Measurements from ENCODE around the gene FGF4. TPM values are rescaled to one million over a fixed set of nuclear protein-coding genes. Genes with fewer than 3 reads are reported as not detected.

Gene FGF4
- total RNA-seq, 1 experiment from 2014 or later: not detected

DNA sequence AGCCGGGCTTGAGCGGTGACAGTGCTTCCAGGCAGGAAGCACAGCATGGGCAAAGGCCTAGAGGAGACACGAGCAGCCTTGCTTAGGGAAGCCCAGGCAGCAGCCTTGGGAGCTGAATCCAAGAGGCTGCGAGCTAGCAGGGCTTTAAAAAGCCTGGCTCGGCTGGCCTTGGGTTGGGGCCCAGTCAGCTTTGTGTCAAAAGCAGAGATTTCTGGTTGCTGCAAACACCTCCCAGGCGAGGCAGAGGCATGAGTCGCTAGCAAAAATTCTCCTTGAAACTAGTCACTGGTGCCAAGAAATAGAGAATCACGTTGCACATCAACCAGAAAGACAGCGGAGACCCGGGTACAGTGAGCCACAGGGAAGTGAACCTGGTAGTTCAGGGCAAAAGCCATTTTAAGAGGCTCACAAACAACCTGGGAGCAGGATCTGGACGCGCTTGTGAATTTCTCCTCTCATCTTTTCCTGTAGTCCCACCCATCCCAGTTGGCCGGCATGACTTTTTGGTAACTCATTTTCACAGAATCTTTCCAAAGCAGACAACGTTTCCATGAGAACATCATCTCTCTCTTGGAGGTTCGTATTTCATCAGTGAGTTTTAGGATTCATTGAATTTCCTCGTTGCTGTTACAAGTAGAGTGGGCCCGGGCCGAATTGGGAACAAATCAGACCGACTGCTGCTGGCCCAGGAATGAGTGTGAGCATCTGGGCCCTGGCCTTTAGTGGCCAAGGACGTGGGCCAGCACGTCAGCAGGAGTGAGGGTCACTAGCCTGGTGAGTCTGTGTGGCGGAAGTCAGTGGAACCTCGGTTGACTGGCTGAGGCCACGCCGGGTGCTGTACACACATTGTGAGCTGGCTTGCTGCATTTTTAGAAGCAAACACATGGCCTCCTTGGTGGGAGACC is 16.4 kb upstream of the FGF4 start:
- no peaks in the 10 kb centered on the region for H3K9me2 ChIP-seq (replicated peaks; ENCODE audit: insufficient read depth, low read length)
- H3K9ac ChIP-seq (ENCODE audit: low read length): no peak overlapping the region
- H3K27ac ChIP-seq (ENCODE audit: low read length): no peak overlapping the region
- no peaks in the 10 kb centered on the region for H3K79me2 ChIP-seq (ENCODE audit: low read length)
- H3K4me1 ChIP-seq (ENCODE audit: low read length): no peaks in the 10 kb centered on the region
- H4K20me1 ChIP-seq (ENCODE audit: insufficient read depth, low read depth, low read length): no peaks in the 10 kb centered on the region
- H3K4me3 ChIP-seq (ENCODE audit: low read length): no peak overlapping the region
- no peaks in the 10 kb centered on the region for H3K9me3 ChIP-seq (ENCODE audit: low read length)
- no peak for DNase-seq
- no peaks in the 10 kb centered on the region for H3K36me3 ChIP-seq (ENCODE audit: insufficient read depth, low read length)
- H2AFZ ChIP-seq (ENCODE audit: low read length): no peak overlapping the region
- H3K27me3 ChIP-seq (ENCODE audit: low read length): no peaks in the 10 kb centered on the region
- no peak overlapping the region for H3K4me2 ChIP-seq (ENCODE audit: low read depth, low read length, poor library complexity, severe bottlenecking)

DNA sequence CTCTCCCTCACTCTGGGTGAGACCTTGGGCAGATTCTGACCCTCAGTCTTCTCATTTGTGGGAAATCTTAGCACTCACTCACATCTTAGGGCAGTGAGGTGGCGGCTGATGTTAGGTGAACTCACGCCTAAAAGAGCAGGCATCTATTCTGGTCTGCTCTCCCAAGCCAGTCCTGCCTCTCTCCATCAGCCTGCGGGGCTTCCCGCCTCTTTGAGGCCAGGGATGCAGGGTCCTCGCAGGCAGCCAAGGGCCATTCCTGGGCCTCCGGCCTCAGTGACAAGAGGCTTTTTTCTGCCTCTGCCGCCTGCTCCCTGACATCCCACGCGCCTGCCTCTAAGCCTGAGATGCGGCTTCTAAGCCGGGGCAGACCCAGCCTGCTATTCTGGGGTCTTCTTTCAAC is 13.8 kb upstream of the FGF4 start:
- no peaks in the 10 kb centered on the region for H3K4me1 ChIP-seq (ENCODE audit: low read length)

DNA sequence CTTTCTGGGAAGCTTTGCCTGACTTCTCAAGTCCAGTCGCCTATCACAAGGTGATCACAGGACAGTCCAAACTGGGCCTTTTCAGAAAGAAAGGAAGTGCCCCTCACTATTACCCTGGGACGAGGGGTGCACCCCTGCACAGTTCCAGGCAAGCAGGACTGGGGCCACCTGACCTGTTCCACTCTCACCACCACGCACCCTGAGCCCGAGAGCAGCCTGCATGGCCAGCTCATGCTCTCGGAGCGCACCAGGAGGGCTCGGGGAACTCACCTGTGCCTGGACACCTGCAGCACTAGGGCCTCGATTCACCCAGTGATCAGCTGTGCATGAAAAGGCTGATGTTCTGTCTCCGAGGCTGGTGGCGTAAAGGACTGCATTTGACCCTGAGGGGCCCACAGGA is 12.8 kb upstream of the FGF4 start:
- H3K79me2 ChIP-seq (ENCODE audit: low read length): no peaks in the 10 kb centered on the region
- no peak for DNase-seq
- no peak overlapping the region for H3K9ac ChIP-seq (ENCODE audit: low read length)

More for the DNA sequence above, 13.8 kb upstream of the FGF4 start:
- Histone ChIP-seq H3K36me3 (ENCODE audit: insufficient read depth, low read length) (no peaks in the 10 kb centered on the region), H3K4me2 (ENCODE audit: low read depth, low read length, poor library complexity, severe bottlenecking) (no peak overlapping the region), H3K27me3 (ENCODE audit: low read length) (no peaks in the 10 kb centered on the region), H3K9me2 (replicated peaks; ENCODE audit: insufficient read depth, low read length) (no peaks in the 10 kb centered on the region), H2AFZ (ENCODE audit: low read length) (no peak overlapping the region), H3K9ac (ENCODE audit: low read length) (no peak overlapping the region), H3K4me3 (ENCODE audit: low read length) (no peak overlapping the region), H3K9me3 (ENCODE audit: low read length) (no peaks in the 10 kb centered on the region), H4K20me1 (ENCODE audit: insufficient read depth, low read depth, low read length) (no peaks in the 10 kb centered on the region), H3K27ac (ENCODE audit: low read length) (no peak overlapping the region), H3K79me2 (ENCODE audit: low read length) (no peaks in the 10 kb centered on the region)
- DNase-seq: no peak

DNA sequence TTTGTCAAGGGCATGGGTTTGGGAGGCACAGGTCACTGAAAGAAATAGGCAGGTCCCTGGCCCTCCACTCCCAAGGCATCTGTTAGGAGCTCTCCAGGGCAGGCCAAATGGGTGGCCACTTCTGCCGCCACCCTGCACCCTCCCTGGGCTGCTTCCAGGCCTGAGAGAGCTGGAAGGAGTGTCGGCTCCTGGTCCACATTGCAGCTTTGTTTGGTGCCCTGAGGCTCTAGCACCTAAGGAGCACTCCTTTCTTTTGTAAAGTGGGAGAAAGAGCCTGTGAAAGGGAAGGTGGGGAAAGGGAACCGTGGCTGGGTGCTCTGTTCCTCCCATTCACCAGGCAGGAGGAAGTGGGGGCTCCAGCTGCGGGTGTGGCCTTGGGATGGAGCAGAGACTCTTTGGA is 12.3 kb upstream of the FGF4 start:
- Histone ChIP-seq H3K9ac (ENCODE audit: low read length) (no peak overlapping the region), H3K27ac (ENCODE audit: low read length) (no peak overlapping the region), H3K9me3 (ENCODE audit: low read length) (no peaks in the 10 kb centered on the region), H3K27me3 (ENCODE audit: low read length) (no peaks in the 10 kb centered on the region), H2AFZ (ENCODE audit: low read length) (no peak overlapping the region), H4K20me1 (ENCODE audit: insufficient read depth, low read depth, low read length) (no peaks in the 10 kb centered on the region), H3K4me1 (ENCODE audit: low read length) (no peaks in the 10 kb centered on the region), H3K9me2 (replicated peaks; ENCODE audit: insufficient read depth, low read length) (no peaks in the 10 kb centered on the region), H3K4me2 (ENCODE audit: low read depth, low read length, poor library complexity, severe bottlenecking) (no peak overlapping the region), H3K79me2 (ENCODE audit: low read length) (no peaks in the 10 kb centered on the region), H3K36me3 (ENCODE audit: insufficient read depth, low read length) (no peaks in the 10 kb centered on the region), H3K4me3 (ENCODE audit: low read length) (no peak overlapping the region)
- DNase-seq: no peak

More for the DNA sequence above, 12.8 kb upstream of the FGF4 start:
- Histone ChIP-seq H3K27me3 (ENCODE audit: low read length) (no peaks in the 10 kb centered on the region), H2AFZ (ENCODE audit: low read length) (no peak overlapping the region), H3K9me3 (ENCODE audit: low read length) (no peaks in the 10 kb centered on the region), H3K36me3 (ENCODE audit: insufficient read depth, low read length) (no peaks in the 10 kb centered on the region), H3K9me2 (replicated peaks; ENCODE audit: insufficient read depth, low read length) (no peaks in the 10 kb centered on the region), H3K27ac (ENCODE audit: low read length) (no peak overlapping the region), H4K20me1 (ENCODE audit: insufficient read depth, low read depth, low read length) (no peaks in the 10 kb centered on the region), H3K4me1 (ENCODE audit: low read length) (no peaks in the 10 kb centered on the region), H3K4me2 (ENCODE audit: low read depth, low read length, poor library complexity, severe bottlenecking) (no peak overlapping the region), H3K4me3 (ENCODE audit: low read length) (no peak overlapping the region)

DNA sequence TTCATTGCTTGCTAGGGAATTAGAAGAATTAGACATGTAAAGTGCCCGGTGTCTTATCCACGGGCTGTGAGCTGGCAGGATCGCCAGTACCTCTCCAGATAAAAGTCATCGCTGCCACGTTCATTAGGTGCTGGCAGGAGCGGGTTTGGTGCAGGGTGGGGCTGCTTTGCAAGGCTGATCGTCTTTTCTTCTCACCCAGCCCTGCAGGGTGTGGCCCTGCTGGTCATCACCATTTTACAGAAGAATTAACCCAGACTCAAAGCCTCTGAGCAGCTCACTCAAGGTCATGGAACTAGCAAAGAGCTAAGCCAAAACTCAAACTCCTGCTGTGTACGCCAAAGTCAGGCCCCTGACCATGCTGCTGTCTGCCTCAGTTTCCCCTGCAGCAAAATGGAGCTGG is 6.1 kb upstream of the FGF4 start:
- Histone ChIP-seq H3K27ac (ENCODE audit: low read length) (no peak overlapping the region), H3K4me3 (ENCODE audit: low read length) (no peak overlapping the region), H3K9me3 (ENCODE audit: low read length) (no peaks in the 10 kb centered on the region), H3K79me2 (ENCODE audit: low read length) (no peaks in the 10 kb centered on the region), H3K27me3 (ENCODE audit: low read length) (no peaks in the 10 kb centered on the region), H2AFZ (ENCODE audit: low read length) (no peak overlapping the region), H3K36me3 (ENCODE audit: insufficient read depth, low read length) (no peaks in the 10 kb centered on the region), H3K9me2 (replicated peaks; ENCODE audit: insufficient read depth, low read length) (no peaks in the 10 kb centered on the region), H3K4me2 (ENCODE audit: low read depth, low read length, poor library complexity, severe bottlenecking) (no peak overlapping the region), H4K20me1 (ENCODE audit: insufficient read depth, low read depth, low read length) (no peaks in the 10 kb centered on the region), H3K4me1 (ENCODE audit: low read length) (no peaks in the 10 kb centered on the region), H3K9ac (ENCODE audit: low read length) (no peak overlapping the region)
- no peak for DNase-seq

DNA sequence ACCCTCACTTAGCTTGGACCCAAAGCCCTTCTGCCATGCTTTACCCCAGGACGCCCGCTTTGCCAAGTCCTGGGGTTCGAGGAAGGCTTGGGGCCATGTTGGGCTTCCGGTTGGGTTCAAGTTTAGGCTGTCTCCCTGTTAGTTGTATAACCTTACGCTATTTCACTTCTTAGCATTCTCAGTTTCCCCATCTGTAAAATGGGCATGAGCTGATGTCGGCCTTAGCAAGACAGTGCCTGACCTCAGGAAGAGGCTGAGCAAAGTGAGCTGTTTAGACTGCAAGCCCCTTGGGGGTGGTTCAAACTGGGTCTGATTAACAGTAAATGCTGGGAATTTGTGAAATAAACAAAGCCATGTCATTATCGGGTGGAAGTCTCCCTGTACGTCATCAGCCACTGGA is 3.2 kb upstream of the FGF4 start:
- no peaks in the 10 kb centered on the region for H3K36me3 ChIP-seq (ENCODE audit: insufficient read depth, low read length)
- H2AFZ ChIP-seq (ENCODE audit: low read length): no peak overlapping the region
- H3K9me3 ChIP-seq (ENCODE audit: low read length): no peaks in the 10 kb centered on the region
- no peaks in the 10 kb centered on the region for H3K4me1 ChIP-seq (ENCODE audit: low read length)
- H4K20me1 ChIP-seq (ENCODE audit: insufficient read depth, low read depth, low read length): no peaks in the 10 kb centered on the region
- H3K4me2 ChIP-seq (ENCODE audit: low read depth, low read length, poor library complexity, severe bottlenecking): no peak overlapping the region
- no peaks in the 10 kb centered on the region for H3K79me2 ChIP-seq (ENCODE audit: low read length)
- no peak overlapping the region for H3K9ac ChIP-seq (ENCODE audit: low read length)
- no peak overlapping the region for H3K27ac ChIP-seq (ENCODE audit: low read length)
- H3K9me2 ChIP-seq (replicated peaks; ENCODE audit: insufficient read depth, low read length): no peaks in the 10 kb centered on the region
- H3K27me3 ChIP-seq (ENCODE audit: low read length): no peaks in the 10 kb centered on the region
- no peak overlapping the region for H3K4me3 ChIP-seq (ENCODE audit: low read length)
- DNase-seq: no peak

DNA sequence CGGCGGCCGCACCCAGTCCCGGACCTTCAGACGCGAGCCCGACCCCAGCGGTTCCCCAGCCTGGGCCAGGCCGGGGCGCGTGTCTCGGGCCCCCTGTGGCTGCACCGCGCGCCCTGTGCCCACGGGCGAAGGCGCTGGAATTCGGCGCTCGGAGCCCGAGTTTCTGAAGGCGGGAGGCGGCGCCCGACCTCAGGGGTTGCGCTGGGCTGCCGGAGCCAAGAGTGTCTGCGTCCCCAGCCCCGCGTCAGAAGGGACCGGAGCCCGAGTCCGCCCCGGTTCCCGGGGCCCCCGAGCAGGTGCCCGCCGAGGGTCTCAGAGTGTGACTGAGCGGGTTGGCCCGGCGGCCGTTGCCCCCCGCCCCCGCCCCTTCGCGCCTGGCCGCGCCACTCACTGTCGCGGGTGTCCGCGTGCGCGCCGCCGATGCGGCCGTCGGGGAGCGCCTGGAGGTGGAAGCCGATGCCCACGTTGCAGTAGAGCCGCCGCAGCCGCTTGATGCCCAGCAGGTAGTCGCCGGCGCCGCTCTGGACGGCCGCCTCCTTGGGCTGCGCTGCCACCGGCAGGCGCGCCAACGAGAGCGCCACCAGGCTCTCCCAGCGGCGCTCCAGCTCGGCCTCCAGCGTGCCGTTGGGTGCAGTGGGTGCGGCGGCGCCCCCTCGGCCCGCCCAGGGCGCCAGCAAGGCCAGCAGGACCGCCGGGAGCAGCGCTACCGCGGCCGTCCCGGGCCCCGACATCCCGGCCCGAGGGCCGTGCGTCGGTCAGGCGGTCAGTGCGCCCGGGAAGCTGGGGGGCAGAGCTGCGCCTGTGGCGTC is 583 bp downstream of the FGF4 start:
- no peaks in the 10 kb centered on the region for H3K79me2 ChIP-seq (ENCODE audit: low read length)
- DNase-seq: no peak

DNA sequence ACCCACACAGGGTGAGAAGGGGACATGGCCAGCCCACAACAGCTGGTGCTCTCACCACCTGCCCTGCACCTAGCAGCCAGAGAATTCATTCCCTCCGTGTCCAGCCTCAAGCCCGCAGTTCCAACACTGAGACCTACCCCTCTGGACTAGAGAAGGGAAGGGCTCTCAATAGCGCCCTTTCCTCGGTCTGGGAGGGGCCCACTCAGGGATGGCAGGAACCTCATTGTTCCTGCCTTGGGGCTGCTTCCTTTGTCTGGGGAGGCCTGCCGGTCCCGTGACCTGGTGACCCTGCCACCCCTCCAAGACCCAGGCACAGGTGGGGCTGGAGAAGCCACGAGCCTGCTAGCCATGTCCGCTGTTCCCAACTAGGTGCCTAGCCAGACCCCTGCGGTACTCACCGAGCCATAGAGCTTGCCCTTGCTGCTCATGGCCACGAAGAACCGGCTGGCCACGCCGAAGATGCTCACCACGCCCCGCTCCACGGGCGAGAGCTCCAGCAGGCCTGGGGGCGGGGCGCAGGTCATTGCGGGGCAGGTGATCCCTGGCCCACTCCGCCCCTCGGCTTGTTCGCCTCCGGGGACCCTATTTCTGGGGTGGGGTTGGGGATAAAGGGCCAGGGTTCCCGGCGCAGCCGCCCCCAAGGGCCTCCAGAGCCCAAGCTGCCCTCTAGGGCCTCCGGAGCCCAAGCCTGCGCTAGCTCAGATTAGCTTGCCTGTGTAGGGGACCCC is 1.4 kb downstream of the FGF4 start:
- Histone ChIP-seq H3K79me2 (ENCODE audit: low read length) (no peaks in the 10 kb centered on the region), H3K27me3 (ENCODE audit: low read length) (no peaks in the 10 kb centered on the region)

More for the DNA sequence above, 583 bp downstream of the FGF4 start:
- Histone ChIP-seq H3K36me3 (ENCODE audit: insufficient read depth, low read length) (no peaks in the 10 kb centered on the region), H3K27me3 (ENCODE audit: low read length) (no peaks in the 10 kb centered on the region), H3K9me2 (replicated peaks; ENCODE audit: insufficient read depth, low read length) (no peaks in the 10 kb centered on the region), H3K4me1 (ENCODE audit: low read length) (no peaks in the 10 kb centered on the region), H3K4me3 (ENCODE audit: low read length) (no peak overlapping the region), H3K9ac (ENCODE audit: low read length) (no peak overlapping the region), H4K20me1 (ENCODE audit: insufficient read depth, low read depth, low read length) (no peaks in the 10 kb centered on the region), H3K27ac (ENCODE audit: low read length) (no peak overlapping the region), H2AFZ (ENCODE audit: low read length) (no peak overlapping the region), H3K4me2 (ENCODE audit: low read depth, low read length, poor library complexity, severe bottlenecking) (no peak overlapping the region), H3K9me3 (ENCODE audit: low read length) (no peaks in the 10 kb centered on the region)

More for the DNA sequence above, 1.4 kb downstream of the FGF4 start:
- H3K9me3 ChIP-seq (ENCODE audit: low read length): no peaks in the 10 kb centered on the region
- H2AFZ ChIP-seq (ENCODE audit: low read length): no peak overlapping the region
- DNase-seq: no peak
- no peak overlapping the region for H3K9ac ChIP-seq (ENCODE audit: low read length)
- no peaks in the 10 kb centered on the region for H3K4me1 ChIP-seq (ENCODE audit: low read length)
- no peak overlapping the region for H3K27ac ChIP-seq (ENCODE audit: low read length)
- no peak overlapping the region for H3K4me3 ChIP-seq (ENCODE audit: low read length)
- H4K20me1 ChIP-seq (ENCODE audit: insufficient read depth, low read depth, low read length): no peaks in the 10 kb centered on the region
- H3K9me2 ChIP-seq (replicated peaks; ENCODE audit: insufficient read depth, low read length): no peaks in the 10 kb centered on the region
- no peak overlapping the region for H3K4me2 ChIP-seq (ENCODE audit: low read depth, low read length, poor library complexity, severe bottlenecking)
- H3K36me3 ChIP-seq (ENCODE audit: insufficient read depth, low read length): no peaks in the 10 kb centered on the region

Measured in Karpas-422 (cell line).